Heart left ventricle (tissue), 13 donors: ENCODE results near the gene C5AR2.

ENCODE experiments used
- POLR2A ChIP-seq, 2 donors: fragments of 450-650 bp; IDR thresholded peaks; one replicate each; pipeline ENCODE4 v1.6.1; 2017; ENCODE audit warnings: antibody characterized with exemption in 2 of 2, mild to moderate bottlenecking in 2 of 2, moderate library complexity in 2 of 2
- TF ChIP-seq, protein P1 (sequence below), 12 donors: fragments of 200-600 bp; sonication (generic) in 4 of 12; IDR thresholded peaks; one replicate each; pipeline versions ENCODE4 v1.5.0 to v1.8.0; 2018 to 2022; ENCODE audit warnings: antibody characterized with exemption in 12 of 12, mild to moderate bottlenecking in 5 of 12
- donor health status: ischemic (EF 13 %, LVEDD 7.1; RV severe dilation, severe dysfunction).
- donor health status: DM: no; HTN: yes; CAD: no.
- donor health status: DM: no; HTN: no; CAD: no.
- donor health status: ischemic (EF 25% LVEDD 6.9; RV normal size, moderate dysfunction).
- donor health status: ischemic (EF 25% LVEDD 5.7; RV mildly dilated, moderate dysfunction).
- donor health status: ischemic (EF 35%, LVEDD 5.7; RV mildly dilated, moderate dysfunction).
- donor health status: nonischemic (EF 11% LVEDD 7.7; RV severe dilation, severe dysfunction).
- donor health status: DM: yes; HTN: yes; CAD: no.
- donor health status: PGD.
- donor health status: ischemic (EF 29% LVEDD 5.4; RV normal size, mild dysfunction).
- donor health status: nonischemic (EF 23%, LVEDD 6.1; RV moderate dilation, normal function).

DNA sequence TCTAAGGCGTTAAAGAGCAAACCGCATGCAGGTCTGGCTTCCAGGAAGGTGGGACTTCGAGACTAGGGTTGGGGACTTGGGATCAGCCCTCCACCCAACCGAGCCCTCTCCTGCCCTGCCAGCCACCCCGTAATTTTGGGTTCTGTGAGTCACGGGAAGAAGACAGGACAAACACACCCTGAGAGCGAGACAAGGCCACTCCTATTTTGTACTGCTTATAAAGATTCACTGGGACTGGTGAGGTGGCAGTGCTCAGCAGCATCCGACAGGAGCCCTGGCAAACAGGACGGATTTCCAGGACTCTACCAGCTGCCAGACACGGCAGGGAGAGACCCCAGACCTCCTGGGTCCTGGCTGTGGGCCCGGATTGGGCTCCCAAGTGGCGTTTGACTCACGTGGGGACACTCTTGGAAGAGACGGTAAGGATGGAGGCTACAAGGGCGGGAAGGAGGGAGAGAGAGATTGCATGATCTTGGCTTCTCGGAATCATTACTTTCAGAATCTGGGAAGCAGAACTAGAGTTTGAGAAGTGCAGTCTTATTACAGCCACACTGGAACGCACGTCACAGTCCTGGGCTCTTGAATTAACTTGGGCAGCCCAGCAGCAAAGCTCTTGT is at the start of gene C5AR2:
- TF ChIP-seq POLR2A (IDR thresholded peaks at IDR 0.05) = no peak
- TF ChIP-seq, protein P1, sequence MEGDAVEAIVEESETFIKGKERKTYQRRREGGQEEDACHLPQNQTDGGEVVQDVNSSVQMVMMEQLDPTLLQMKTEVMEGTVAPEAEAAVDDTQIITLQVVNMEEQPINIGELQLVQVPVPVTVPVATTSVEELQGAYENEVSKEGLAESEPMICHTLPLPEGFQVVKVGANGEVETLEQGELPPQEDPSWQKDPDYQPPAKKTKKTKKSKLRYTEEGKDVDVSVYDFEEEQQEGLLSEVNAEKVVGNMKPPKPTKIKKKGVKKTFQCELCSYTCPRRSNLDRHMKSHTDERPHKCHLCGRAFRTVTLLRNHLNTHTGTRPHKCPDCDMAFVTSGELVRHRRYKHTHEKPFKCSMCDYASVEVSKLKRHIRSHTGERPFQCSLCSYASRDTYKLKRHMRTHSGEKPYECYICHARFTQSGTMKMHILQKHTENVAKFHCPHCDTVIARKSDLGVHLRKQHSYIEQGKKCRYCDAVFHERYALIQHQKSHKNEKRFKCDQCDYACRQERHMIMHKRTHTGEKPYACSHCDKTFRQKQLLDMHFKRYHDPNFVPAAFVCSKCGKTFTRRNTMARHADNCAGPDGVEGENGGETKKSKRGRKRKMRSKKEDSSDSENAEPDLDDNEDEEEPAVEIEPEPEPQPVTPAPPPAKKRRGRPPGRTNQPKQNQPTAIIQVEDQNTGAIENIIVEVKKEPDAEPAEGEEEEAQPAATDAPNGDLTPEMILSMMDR (IDR thresholded peaks at IDR 0.05) = no peak
